GM21529 (cell line): ENCODE results near the gene PPP2R5D.

Experiments
- ATAC-seq: cut with Tn5 transposase; IDR thresholded peaks from one replicate; pipeline ENCODE4 v1.9.1; 2021; ENCODE audit not compliant: unreplicated experiment

Gene PPP2R5D

GRCh38 chr6:42963179-42963854, 21.1 kb upstream of the PPP2R5D start:
- ATAC-seq, result no peak

DNA sequence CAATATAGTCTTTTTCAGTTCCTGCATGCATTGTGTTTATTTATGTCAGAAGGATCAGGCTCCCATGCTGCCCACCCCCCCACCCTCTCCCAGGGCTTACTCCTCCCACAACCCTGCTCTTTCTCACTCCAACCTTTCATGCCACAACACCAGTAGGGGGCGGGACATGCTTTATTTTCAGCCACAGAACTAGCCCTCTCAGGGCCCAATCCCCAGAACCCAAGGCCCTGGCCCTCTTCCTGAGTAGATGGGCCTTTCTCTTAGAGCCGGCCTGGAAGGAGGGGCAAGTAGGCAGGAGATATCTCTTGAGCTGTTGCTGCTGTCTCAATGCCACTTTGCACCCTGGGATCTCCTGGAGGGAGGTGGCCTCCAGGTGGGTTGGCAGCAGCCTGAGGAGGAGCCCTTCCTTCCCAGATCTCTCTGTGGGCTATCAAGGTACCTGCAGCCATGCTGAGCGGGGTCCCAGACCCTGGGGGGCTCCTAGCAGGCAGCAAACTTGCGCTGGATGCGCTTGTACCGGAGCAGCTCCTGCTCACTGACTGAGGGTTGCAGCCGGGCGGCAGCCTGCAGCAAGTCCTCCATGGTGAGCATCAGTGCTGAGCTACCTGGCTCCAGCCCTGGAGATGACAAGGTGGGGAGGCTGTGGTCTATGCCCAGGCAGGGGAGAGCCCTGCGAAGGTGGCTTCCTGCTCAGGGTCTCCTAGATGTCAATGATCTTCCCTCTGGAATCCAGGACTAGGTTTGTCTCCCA, 20.3 kb upstream of the PPP2R5D start:
- ATAC-seq, result no peak

DNA sequence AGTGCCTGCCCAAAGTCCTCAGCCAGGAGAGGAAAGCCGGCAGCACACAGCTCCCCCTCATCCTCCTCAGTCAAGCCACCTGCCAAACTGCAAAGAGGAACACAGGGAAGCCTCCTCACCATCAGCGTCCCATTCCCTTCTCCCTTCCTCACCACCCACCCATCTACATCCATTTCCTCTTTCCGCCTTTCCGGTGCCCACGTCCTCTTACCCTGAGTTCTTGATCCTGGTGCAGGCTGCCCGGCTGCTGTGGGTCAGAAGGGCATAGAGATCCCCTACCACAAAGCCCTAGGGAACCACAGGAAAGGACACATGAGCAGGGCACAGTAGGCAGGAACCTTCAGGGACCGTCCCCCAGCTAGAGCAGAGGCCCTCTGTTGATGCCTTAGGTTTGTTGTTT, 17.8 kb upstream of the PPP2R5D start:
- ATAC-seq, result no peak

GRCh38 chr6:42967228-42967627, 17.1 kb upstream of the PPP2R5D start:
- ATAC-seq, result no peak

DNA sequence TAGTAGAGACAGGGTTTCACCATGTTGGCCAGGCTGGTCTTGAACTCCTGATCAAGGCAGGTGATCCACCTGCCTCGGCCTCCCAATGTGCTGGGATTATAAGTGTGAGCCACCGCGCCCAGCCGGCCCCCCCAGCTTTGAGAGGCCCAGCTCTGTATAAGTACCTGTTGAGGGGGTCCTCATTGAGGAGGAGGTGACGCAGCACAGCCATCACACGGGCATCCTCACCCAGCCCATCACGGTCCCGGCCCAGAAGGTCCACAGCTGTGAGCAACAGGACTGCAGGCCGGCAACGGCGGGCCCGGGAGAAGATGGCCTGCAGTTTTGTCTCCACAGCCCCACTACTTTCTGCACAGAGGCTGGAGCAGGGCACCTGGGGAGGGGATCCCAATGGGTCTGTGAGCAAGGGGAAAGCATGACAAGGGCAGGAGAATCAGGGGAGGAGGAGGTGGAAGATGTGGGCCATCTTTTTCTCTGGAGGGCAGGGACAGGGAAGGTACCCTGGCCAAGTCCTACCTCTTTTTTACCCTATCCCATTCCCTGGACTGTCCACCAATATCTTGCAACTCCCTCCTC, 16.2 kb upstream of the PPP2R5D start:
- ATAC-seq, result no peak

DNA sequence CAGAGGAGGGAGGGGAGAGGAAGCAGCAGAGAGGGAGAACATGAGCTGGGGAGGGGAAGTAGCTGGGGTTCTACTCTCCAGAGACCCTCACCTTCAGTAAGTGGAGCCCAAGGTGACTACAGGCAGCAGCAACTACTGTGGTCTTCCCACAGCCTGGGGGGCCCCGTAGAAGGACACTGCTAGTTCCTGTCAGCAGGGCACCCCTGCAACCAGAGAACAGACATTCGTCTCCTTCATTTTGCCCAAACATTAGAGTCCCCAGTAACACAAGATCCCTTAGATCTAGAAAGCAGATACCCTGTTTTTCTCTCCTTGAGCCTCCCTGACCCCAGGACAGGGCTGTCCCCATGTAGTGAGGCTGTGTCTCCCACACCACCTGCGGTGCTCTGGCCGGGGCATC, 15.6 kb upstream of the PPP2R5D start:
- no peak for ATAC-seq

- ATAC-seq, result no peak
Measured at GRCh38 chr6:42969431-42969830, 14.9 kb upstream of the PPP2R5D start.

GRCh38 chr6:42969934-42970333, 14.4 kb upstream of the PPP2R5D start:
- ATAC-seq, result no peak

- no peak for ATAC-seq
Measured at GRCh38 chr6:42970871-42971612, 13.3 kb upstream of the PPP2R5D start.

DNA sequence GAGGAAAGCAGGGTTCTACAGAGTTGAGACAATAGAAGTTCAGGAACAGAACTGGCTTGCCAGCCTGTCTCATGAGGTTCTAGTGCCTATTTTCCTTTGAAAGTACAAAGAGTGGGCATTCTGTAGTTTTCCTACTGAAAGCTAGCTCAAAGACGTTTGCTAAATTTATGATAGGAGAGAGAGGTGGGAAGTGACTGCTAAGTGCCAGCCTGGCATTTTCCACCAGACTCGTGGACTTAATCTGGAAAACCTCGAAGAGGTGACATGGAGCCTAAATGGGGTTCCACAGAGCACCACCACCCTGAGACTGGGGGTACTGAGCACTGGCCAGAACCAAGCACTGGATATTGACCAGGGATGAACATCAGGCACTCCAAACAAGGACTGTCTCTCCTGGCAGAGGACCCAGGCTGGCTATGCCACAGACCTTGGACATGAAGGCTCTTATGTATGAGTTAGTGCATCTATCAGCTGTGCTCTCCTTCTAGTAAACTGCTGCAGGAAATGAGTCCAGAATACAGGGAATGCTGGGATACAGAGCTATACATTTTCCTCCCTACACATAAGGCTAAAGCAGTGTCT, 12.5 kb upstream of the PPP2R5D start:
- ATAC-seq, result no peak

- no peak for ATAC-seq
Measured at GRCh38 chr6:42973926-42974325, 10.4 kb upstream of the PPP2R5D start.

- ATAC-seq, result no peak
Measured at GRCh38 chr6:42974919-42975505, 9.4 kb upstream of the PPP2R5D start.

DNA sequence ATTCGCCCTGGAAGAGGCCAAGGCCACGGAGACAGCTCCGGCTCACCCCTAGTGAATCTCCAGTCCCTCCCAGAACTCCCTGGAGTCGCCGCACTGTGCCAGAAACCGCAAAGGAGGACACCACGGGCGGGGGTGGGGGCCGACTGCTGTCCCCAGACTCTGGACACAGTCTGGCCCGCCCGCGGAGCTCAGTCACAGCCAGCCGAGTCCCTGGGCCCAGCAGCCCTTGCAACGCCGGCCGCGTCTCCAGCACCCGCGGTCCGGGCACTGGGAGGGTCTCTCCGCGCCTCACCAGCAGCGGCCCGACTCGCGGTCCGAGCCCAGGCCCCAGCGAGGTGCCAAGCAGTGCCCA, 5.9 kb upstream of the PPP2R5D start:
- ATAC-seq, result peak; percentile 19

DNA sequence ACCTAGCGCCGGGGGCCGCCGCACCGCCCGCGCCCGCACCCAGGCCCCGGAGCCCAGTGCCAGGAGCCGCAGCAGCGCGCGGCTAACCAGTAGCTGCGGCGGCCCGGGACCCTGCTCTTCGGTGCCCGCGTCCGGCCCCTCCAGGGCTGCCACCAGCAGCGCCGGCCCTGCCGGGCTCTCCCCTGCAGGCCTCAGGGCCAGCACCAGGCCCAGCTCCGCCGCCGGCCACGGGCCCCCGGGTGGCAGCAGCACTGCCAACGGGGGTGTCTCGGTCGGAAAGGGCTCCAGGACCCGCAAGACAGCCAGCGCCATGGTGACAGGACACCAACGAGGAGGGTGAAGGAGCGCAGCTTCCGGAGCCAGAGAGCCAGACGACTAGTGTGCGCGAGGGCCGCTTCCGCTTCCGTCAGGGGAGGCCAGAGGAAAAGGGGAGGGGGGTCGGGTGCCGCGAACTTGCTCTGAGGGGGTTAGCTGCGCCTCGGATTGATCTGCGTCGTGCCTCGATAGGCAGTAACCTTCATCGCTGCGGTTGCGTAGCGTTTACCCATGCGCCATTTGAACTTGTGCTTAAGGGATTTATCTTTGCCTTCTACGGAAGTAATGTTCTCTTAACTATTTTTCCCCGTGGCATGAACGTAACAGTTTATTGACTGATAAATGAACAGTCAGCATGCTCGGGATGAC, 5.4 kb upstream of the PPP2R5D start, which contains the start of gene PEX6:
TSS of gene PEX6 (minus strand) at position 343 of the 684 bp plus-strand sequence. CDS start at position 312, 31 bp downstream.
- peak; percentile 91 for ATAC-seq

DNA sequence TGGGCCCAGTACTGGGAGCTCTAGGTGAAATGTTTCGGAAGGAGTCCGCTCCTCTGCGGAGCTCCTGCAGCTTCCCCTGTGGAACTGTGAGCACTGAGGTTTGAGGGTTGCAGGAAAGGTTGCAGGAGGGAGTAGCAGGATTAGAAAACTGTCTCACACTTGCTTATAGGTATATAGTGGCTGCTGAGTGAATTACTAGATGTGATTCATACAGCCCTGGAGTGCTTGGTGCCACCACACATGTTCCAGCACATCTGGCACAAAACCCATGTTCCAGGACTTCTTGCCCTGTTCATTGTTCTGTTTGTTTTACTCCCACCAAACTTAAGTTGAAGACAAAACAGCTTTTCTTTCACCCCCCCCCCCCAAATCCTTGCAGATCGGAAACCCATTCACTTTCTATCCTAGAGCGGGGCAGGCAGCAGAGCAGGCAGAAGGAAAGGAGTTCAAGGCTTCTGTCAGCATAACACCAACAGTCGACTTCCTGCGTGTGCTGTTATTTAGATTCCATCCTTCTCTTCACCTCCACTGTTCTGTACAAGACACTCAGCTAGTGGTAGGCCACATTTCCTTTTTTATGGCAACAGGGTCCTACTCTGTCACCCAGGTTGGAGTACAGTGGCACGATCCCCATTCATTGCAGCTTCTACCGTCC, 4.7 kb upstream of the PPP2R5D start:
- ATAC-seq, result no peak

DNA sequence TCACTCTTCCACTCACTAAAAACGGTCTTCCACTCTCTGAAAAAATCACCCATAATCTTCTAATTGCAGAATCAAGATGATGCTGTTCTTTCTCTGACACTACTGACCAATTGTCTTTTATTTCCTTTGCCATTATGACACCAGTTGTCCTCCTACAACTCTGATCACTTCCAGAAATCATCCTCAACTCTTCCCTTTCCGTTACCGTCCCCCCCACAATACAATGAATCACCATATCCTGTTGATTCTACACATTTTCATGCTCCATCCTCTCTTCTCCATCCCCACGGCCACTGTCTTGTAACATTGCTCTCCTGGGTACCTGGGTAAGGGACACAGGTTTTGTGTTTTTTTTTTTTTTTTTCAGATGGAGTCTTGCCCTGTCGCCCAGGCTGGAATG, 2.5 kb upstream of the PPP2R5D start:
- ATAC-seq, result no peak

DNA sequence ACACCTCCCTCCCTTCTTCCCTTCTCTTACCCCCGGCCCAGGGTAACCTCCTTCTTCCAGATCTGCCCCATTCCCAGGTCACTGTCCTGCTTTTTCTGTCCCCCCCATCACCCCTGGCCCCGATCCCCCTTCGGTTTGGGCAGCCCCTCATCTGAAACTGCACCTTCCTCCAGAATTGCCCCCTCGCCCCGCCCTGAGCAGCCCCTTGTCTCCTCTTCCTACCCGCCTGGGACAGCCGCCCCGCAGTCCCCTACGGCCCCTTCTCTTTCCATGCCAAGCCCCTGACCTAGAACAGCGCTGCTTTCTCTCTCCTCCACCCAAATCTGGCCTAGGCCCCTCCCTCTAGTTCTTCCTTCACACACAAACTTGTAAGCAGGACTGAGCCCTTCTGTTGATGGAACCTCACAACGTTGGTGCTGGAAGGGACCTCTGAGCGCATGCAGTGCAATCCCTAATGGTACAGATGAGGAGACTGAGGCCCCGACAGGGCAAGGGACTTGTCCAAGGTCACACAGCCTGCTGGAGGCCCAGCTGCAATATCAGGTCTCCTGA, 630 bp downstream of the PPP2R5D start:
- ATAC-seq, result no peak

DNA sequence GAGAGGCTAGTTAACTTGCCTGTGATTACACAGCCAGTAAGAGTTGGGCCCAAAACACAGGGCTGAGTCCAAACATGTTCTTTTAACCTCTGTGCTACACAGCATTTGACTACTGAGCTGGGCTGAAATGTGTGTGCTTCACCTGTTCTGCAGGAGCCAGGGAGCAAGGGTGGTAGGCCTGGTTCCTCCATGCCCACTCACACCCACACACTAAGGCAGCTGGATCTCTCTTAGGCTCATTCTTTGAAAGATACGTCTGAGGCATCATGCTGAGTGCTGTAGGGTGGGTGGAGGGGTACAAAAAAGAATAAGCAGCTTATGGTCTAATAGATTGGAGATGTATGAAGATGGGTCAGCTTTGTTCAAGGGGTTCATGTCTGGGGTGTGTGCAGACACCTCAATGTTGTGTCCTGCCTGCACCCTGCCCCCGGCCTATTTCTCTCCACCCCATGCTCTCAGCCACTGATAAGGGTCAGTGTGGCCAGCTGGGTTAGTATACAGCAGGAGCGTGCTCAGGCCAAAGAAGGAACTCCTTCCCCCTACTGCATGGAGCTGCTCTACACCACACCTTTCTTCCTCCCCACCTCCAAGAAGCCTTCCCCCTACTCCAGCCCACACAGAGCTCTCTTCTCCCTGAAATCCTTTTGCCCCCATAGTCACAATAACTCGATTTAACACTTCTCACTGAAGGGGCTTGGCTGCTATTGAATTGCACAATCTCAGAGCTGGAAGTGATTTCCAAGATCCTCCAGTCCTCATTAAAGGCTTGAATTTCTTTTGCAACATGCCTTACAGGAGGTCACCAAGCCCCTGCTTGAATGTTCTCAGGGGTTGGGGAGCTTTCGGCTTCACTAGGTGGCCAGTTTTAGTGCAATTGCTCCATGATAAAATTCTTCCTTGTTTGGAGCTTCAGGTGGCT, 3.4 kb downstream of the PPP2R5D start:
- no peak for ATAC-seq
